Activated naive CD4-positive, alpha-beta T cell treated with Interleukin-2 at 50 U/mL for 16 hours (primary cell): ENCODE measurements around the gene FAM98B.

Experiments used
- DNase-seq: peaks from one replicate; pipeline ENCODE4 v3.0.0-alpha.2; 2020

The FAM98B gene

DNA sequence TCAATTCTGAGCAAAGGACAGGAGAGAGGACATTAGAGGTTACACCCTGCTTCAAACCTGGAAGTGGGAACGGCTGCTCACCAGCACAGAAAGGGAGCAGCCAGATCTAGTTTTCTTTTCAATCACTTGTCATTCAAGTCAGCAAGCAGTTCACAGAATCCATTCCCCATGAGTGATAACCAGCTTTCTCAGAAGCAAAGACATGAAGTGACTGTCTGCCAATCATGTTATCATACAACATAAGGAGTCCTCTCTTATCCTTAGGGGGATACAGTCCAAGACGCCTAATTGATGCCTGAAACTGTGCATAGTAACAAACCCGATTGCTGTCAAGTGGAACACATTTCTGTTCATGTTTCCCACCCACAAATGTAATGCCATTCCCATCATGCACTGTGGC lies 54.7 kb downstream of the FAM98B start:
- no peak for DNase-seq

GRCh38 chr15:38509152-38509551 lies 55.2 kb downstream of the FAM98B start:
- DNase-seq, result no peak

DNA sequence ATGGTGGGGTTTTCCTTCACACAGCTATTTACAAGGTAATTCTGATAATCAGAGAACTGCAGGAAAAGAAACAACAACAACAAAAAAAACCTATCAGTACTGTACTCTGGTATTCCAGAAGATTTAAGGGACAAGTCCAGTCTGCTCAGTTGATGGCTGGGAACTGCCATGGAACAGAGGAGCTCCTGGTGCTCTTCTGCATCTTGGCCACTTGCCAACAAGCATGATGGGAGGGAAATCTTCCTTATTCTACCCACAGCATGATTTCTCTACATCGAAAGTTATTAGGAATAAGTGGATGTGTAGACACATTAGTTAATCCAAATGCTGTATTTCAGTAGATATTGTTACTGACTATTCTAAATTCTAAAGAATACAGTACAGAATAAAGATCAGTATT lies 59.0 kb downstream of the FAM98B start:
- DNase-seq, result no peak

DNA sequence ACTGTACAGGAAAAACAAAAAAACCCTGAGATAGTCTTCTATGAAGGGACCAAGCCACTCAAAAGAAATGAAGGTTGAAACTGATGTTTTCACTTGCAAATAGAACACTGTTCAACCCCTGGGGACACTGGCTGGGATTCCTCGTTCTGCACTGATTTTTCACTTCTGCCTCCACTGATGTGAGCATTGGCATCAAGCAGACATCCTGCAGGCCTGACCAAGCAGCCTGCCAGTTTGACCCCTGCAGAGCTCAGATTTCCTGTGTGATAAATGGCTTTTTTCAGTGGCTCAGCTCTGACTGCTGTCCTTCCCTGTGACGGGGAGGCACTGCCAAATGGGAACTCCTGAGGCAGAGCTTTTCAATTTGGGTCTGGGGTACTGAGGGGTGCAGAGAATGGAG lies 60.7 kb downstream of the FAM98B start:
- no peak for DNase-seq

- no peak for DNase-seq
Measured at GRCh38 chr15:38516626-38517025, 62.7 kb downstream of the FAM98B start.

DNA sequence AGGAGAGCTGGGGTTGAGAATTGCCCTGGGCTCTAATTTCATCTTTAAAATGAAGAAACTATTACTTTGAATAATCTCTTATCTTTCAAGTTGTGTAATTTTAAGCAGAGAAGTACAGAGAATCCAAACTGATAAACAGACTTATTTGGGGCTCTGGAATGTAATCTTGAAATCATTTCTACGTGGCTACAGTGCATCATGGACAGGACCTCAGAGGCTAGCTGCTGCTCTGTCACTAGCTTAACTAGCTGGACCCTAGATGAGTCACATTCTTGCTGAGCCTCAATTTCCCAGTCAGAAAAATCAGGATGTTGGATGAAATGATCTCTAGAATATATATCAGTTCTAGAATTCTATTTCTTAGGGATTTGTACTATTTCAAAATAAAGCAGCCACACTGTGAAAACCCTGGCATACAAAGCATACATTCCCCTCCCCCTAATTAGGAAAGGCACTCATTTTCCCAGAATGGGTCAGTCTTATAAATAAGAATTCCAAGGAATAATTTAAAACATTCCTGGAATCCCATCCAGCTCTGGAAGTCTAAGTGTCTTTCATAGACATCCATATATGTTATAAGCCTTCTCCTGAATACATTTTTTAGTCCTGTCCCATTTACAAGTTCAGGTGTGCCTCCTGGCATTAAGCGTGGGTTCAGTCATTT lies 63.5 kb downstream of the FAM98B start:
- DNase-seq, result no peak

DNA sequence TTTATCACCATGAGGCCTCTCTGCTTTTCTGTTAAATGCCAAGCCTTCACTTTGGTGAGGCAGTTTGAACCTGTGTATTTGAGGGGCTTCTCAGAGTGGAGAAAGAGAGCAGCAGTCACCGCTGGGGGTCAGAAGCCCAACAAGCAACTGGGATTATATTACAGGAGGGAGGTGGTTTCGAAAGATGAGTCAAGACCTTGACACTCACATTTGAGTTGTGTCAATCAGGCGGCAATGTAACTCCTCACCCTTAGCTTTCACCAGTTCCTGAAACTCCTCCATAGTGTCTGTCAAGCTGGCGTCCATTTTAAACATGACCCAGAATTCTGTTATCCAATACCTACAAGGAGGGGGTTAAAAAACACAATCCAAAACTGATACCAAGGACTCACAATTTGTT lies 64.2 kb downstream of the FAM98B start:
- DNase-seq, result no peak

- no peak for DNase-seq
Measured at GRCh38 chr15:38520035-38520434, 66.1 kb downstream of the FAM98B start.

DNA sequence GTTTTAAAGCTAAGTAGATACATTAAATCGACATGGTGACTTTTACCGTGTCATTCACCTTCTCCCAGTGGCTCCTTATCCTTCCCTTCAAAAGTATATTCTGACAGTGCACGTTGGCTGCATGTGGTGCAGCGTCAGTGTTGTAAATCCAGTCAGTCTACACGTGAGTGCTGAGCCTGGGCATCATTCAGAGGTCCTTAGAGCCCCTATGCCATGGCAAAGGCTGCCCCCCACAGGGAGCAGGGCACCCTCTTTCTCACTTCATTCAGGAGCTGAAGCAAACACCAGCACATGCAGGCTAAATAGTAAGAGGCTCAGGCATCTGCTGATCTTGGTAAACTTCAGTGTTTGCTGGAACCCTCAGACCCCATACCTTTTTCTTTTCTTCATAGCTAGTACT lies 67.4 kb downstream of the FAM98B start:
- DNase-seq, result no peak

DNA sequence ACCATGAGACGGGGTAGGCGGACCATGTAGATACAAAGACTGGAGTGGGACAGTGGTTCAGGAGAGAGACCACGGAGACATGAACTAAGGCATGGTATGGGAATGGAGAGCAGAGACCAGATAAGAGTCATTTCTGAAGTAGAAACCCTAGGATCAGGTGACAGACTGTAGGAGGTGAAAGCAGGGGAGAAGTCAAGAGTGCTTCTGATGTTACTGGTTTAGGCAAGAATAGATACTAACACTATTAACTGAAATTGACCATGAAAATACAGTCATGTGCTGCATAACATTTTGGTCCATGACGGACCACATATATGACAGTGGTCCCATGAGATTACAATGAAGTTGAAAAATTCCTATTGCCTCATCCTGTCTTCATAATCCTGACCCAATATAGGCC lies 69.0 kb downstream of the FAM98B start:
- DNase-seq, result no peak

- DNase-seq, result no peak
Measured at GRCh38 chr15:38524156-38524555, 70.2 kb downstream of the FAM98B start.

GRCh38 chr15:38525489-38525888 lies 71.6 kb downstream of the FAM98B start:
- DNase-seq, result no peak

DNA sequence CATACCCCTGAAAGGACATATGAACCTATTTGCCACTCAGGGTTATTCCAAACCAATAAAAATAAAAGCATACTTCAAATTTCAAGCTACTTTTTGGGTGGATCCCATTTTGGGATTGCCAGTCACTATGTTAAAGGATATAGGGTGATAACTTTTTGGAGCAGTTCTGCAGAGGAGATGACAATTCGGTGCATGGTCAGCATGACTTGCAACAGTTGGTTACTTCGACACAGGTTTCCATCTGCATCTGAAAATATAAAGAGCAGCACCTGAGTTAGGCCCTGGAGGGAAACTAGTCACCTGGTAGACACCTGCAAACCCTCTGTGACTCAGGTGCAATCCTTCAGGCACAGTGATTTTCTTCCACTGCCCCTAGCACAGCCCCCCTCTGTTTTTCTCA lies 72.2 kb downstream of the FAM98B start:
- no peak for DNase-seq

DNA sequence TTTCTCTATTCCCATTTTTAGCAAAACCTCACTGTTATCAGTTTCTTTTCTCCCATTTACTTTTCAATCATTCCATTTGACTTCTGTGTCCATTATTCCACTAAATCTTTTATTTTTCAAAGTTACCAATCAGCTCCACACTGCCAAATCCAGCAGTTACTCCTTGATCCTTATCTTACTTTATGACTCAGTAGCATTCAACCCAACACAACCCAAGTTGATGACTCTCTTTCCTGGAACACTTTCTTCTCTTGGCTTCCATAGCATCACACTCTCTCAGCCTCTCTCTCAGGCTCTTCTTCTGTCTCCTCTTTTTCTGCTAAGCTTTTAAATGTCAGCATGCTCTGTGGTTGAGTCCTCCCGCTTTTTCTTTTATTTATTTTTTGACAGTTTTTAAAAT lies 74.4 kb downstream of the FAM98B start:
- DNase-seq, result no peak

GRCh38 chr15:38530113-38530512 lies 76.2 kb downstream of the FAM98B start:
- DNase-seq, result peak; percentile 33

- DNase-seq, result no peak
Measured at GRCh38 chr15:38531509-38531908, 77.6 kb downstream of the FAM98B start.

GRCh38 chr15:38532728-38533127 lies 78.8 kb downstream of the FAM98B start:
- DNase-seq, result no peak

GRCh38 chr15:38533416-38533915 lies 79.5 kb downstream of the FAM98B start:
- no peak for DNase-seq

DNA sequence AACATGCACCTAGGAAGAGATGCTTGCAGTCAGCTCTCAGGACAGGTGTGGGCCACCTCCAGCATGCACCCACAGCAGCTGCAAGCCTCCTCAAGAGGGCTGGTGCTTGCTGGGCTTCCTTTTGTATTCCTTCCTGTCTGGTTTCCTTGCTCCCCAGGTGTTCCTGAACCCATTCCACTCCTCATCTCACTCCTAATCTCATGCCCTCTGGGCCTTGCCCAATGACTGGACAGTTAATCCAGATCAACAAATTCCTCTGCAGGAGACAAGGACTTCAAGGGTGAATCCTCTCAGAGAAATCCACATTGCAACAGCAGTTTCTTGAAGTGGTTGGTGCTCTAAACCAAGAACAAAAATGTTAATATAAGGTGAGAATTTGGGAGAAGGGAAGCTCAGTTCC lies 80.0 kb downstream of the FAM98B start:
- no peak for DNase-seq

DNA sequence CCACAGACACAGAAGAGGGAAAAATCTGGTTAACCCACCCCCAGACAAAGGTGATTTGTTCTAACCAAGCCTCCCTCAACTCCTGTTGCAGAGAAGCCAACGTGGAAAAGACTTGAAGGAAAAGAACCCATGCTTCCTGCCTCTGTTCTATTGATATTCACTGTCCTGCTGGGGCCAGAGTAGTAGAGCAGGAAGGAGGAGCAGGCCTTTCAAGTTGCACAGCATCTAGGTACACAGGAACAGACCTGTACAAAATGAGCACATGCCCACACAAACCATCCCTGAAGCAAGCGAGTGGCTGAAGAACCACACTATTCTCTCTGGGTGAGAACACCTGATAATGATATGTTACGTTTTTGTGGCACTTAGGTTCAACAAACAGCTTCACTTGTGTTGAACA lies 80.8 kb downstream of the FAM98B start:
- no peak for DNase-seq

GRCh38 chr15:38535491-38536200 lies 81.7 kb downstream of the FAM98B start:
- no peak for DNase-seq

DNA sequence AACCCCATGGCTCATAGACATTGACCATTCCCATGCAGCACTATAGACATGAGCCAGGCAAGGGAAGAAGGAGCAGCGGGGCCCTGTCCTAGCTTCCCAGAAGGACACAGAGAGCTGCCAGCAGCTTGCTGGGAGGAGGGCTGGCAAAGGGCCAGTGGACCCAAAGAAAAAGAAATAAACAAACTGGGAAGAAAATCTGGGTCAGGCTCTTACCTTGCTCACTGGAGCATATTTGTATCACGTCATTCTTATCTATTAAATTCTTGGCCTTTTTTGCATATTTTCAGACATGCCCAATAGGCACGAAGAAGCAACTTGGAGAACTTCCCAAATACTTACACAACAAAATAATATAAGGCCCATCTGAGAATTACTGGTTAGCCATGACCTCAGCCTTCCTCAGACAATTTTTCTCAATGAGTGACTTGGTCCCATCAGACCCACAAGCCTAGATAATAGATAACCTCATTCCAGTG lies 82.3 kb downstream of the FAM98B start:
- no peak for DNase-seq
